HUES48 (cell line): Measurements from ENCODE around the gene TMEM266.

Source experiments
- H3K27ac ChIP-seq: one replicate; pipeline ENCODE4 v1.7.0; 2013; ENCODE audit warnings: low read depth, low read length, inconsistent platforms
- H3K27me3 ChIP-seq: 2 replicates; pipeline ENCODE4 v1.6.1; 2013; ENCODE audit warnings: mild to moderate bottlenecking, low read length; ENCODE audit not compliant: control insufficient read depth, insufficient read depth
- H3K36me3 ChIP-seq: 2 replicates; pipeline ENCODE4 v1.6.1; 2013; ENCODE audit warnings: low read length; ENCODE audit not compliant: control insufficient read depth, insufficient read depth
- H3K4me1 ChIP-seq: 2 replicates; pipeline ENCODE4 v1.6.1; 2013; ENCODE audit warnings: mild to moderate bottlenecking, low read length; ENCODE audit not compliant: control insufficient read depth, insufficient read depth
- H3K4me3 ChIP-seq: 2 replicates; pipeline ENCODE4 v1.5.1; 2013; ENCODE audit warnings: mild to moderate bottlenecking, low read depth, low read length
- H3K9ac ChIP-seq: 2 replicates; pipeline ENCODE4 v1.6.1; 2013; ENCODE audit warnings: mild to moderate bottlenecking, low read depth, low read length, moderate library complexity
- H3K9me3 ChIP-seq: 2 replicates; pipeline ENCODE4 v1.6.1; 2013; ENCODE audit warnings: low read length; ENCODE audit not compliant: control insufficient read depth, insufficient read depth

TMEM266 gene

DNA sequence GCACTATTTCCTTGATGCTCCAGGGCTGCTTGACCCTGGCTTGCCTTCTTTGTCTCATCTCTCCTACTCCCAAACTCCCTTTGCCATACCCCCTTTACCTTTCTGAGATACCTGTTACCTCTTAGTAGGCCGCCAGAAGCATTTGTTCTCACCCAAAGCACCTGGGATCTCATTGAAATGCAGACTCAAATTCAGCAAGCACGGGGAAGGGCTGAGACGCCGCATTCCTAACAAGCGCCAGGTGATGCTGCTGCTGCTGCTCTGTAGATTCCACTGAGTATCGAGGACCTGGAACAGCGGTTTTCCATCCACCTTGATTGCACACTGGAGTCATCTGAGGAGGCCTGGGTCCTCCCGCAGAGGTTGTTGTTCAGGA is 91.8 kb downstream of the TMEM266 start:
- no peak overlapping the region for H3K9ac ChIP-seq
- no peaks in the 10 kb centered on the region for H3K9me3 ChIP-seq
- no peaks in the 10 kb centered on the region for H3K36me3 ChIP-seq
- no peaks in the 10 kb centered on the region; the same call in 1 of the 2 replicates for H3K27me3 ChIP-seq
- peaks cover 26% of the 10 kb centered on the region for H3K4me1 ChIP-seq
- 0 out of 2 replicates have a peak overlapping the region, but pooled peaks have one; percentile 1 for H3K4me3 ChIP-seq
- no peak overlapping the region for H3K27ac ChIP-seq

DNA sequence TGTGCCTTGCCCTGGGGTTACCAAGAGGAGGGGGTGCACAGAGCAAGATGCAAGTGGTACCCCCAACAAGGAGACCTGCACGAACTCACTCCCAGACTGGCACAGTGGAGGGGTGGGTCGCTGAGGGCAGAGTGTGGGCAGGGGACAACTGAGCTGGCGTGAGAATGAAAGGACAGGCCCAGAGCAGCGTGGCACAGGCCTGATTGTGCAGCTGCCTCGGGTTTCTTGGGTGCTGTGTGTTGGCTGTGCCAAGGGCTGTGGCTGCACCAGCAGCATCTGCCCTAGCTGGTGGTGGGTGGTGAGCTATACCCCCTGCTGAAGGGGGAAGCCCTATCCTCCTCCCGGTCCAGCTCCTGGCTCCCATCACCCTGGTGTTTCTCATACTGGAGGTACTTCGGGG is 92.4 kb downstream of the TMEM266 start:
- Histone ChIP-seq H3K36me3 (no peaks in the 10 kb centered on the region), H3K9ac (no peak overlapping the region), H3K4me1 (peaks cover 22% of the 10 kb centered on the region), H3K27ac (no peak overlapping the region), H3K9me3 (no peaks in the 10 kb centered on the region), H3K4me3 (no peak overlapping the region), H3K27me3 (no peaks in the 10 kb centered on the region; the same call in 1 of the 2 replicates)

- Histone ChIP-seq H3K4me1 (peaks cover 17% of the 10 kb centered on the region), H3K4me3 (no peak overlapping the region), H3K36me3 (no peaks in the 10 kb centered on the region), H3K27me3 (no peaks in the 10 kb centered on the region; the same call in 1 of the 2 replicates), H3K27ac (no peak overlapping the region), H3K9me3 (no peaks in the 10 kb centered on the region), H3K9ac (no peak overlapping the region)
Observed at GRCh38 chr15:76153241-76154197, 93.7 kb downstream of the TMEM266 start.

DNA sequence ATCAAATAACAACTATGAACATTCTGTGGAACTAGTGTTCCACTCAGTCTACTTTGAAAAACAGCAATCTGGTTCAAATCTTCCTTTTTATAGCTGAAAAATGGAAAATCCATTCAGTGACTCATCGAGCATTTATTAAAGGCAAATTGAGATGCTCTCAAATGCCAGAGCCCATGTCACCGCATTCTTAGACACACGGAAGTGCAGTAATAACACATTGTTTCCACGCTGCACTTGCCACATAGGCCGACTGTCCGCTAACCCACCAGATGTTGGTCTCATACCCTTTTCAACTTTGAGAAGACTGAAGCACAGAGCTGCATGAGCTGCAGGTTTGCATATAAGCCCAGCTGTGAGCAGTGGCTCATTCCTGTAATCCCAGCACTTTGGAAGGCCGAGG is 95.9 kb downstream of the TMEM266 start:
- H3K4me1 ChIP-seq, result peaks cover 11% of the 10 kb centered on the region
- H3K36me3 ChIP-seq, result no peaks in the 10 kb centered on the region
- no peak overlapping the region for H3K27ac ChIP-seq
- H3K9ac ChIP-seq, result no peak overlapping the region
- no peaks in the 10 kb centered on the region for H3K27me3 ChIP-seq
- H3K9me3 ChIP-seq, result no peaks in the 10 kb centered on the region
- no peak overlapping the region for H3K4me3 ChIP-seq

- Histone ChIP-seq H3K9ac (no peak overlapping the region), H3K27me3 (no peaks in the 10 kb centered on the region), H3K4me1 (no peaks in the 10 kb centered on the region), H3K36me3 (no peaks in the 10 kb centered on the region), H3K4me3 (no peak overlapping the region), H3K27ac (no peak overlapping the region), H3K9me3 (no peaks in the 10 kb centered on the region)
Observed at GRCh38 chr15:76158226-76158625, 98.4 kb downstream of the TMEM266 start.

DNA sequence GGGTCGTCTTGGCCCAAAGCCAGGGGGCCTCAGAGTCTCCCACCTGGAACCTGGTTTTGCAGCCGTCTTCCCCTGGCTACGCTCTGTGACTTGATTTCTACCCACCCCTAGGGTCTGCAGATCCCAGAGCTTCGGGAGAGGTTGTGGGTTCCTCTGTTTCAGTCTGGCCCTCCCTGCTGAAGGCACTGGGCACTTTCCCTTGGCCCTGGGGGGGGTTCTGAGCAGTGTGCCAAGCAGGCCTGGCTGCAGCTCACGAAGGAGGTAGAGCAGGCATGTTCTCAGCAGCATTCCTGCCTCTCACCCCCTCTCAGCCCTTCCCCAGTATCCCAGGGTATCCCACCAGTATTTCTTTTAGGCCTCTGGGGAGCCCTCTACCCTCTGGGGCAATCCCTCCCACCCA is 99.0 kb downstream of the TMEM266 start:
- Histone ChIP-seq H3K36me3 (no peaks in the 10 kb centered on the region), H3K9me3 (no peaks in the 10 kb centered on the region), H3K27ac (no peak overlapping the region), H3K27me3 (no peaks in the 10 kb centered on the region), H3K9ac (no peak overlapping the region), H3K4me1 (no peaks in the 10 kb centered on the region), H3K4me3 (no peak overlapping the region)

- no peaks in the 10 kb centered on the region for H3K9me3 ChIP-seq
- no peak overlapping the region for H3K4me3 ChIP-seq
- H3K9ac ChIP-seq, result no peak overlapping the region
- H3K36me3 ChIP-seq, result no peaks in the 10 kb centered on the region
- H3K27me3 ChIP-seq, result no peaks in the 10 kb centered on the region
- H3K27ac ChIP-seq, result no peak overlapping the region
- H3K4me1 ChIP-seq, result no peaks in the 10 kb centered on the region
Observed at GRCh38 chr15:76159282-76159681, 99.5 kb downstream of the TMEM266 start.

DNA sequence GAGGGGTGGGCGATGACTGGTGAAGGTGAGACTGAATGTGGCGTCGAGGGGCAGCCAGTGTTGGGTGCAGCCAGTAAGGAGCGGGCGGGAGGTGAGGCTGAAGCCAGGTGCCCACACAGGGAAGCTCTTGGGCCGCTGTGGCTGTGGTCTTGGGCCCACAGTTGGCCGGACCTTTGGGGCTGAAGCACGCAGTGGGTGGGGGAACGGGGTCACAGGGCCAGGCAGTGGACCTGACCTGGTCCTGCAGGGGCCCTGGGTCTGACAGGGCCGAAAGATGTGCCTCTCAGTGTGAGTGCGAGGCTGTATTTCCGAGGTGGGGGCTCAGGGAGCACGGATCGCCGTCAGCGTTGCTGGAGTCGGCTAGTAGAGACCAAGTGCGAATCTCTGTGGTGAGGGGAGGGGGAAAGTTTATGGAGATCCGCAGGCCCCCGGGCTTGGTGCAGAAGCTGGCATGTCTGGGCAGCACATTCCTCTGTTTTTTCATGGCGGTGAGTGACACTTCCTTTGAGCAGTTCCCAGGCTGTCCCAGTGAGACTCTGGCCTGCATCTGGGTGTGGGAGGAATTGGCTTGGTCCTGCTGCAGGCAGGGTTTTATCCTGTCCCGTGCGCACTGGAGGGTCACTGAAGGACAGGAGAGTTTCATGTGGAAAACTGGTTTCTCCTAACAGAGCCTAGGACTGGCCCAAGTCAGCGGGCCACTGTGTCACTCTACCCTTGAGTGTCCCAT is 100.8 kb downstream of the TMEM266 start:
- H3K4me3 ChIP-seq, result no peak overlapping the region

DNA sequence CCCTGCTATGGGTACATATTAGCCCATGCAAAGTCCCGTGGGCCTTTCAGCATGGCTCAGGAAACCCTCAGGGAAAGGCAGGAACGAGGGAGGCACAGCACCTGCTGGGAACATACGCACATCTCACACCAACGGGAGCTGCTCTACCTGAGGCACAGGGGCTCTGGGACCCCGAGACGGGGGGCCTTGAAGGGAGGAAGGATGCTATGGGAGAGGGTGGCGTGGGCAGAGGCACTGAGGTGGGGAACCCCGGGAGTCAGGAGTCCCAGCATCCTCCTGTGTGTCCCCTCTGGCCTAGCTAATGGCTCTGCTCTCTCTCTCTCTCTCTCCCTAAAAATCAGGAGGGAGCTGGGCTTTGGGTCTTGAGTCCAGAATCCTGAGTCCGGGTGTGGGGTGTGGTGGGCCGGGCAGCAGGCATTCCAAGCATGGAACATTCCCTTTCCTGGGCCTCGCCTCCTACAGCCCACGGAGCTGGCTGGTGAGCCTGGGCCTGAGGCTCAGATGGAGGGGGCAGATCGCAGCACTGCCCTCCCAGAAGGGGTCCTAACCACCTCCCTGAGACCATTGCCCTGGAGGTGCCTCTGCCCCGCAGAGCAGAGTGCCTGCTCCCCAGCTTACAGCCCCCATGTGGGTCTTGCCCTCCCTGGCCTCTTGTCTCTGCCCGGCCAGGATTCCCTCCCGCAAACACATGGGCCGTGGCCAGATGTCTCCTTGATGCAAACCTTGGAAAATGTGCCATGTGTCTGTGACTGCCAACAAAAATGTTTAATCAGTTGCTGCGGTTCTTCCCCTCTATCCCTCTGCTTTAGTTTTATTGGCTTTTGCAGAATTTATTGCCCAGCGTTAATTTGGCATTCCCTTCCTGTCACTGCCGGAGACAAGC is 101.6 kb downstream of the TMEM266 start:
- Histone ChIP-seq H3K4me3 (no peak overlapping the region), H3K9me3 (no peaks in the 10 kb centered on the region), H3K27me3 (no peaks in the 10 kb centered on the region), H3K4me1 (no peaks in the 10 kb centered on the region), H3K9ac (no peak overlapping the region), H3K36me3 (no peaks in the 10 kb centered on the region), H3K27ac (no peak overlapping the region)

More for the DNA sequence above, 100.8 kb downstream of the TMEM266 start:
- H3K9me3 ChIP-seq, result no peaks in the 10 kb centered on the region
- no peaks in the 10 kb centered on the region for H3K36me3 ChIP-seq
- no peaks in the 10 kb centered on the region for H3K4me1 ChIP-seq
- no peak overlapping the region for H3K9ac ChIP-seq
- H3K27me3 ChIP-seq, result no peaks in the 10 kb centered on the region
- no peak overlapping the region for H3K27ac ChIP-seq

DNA sequence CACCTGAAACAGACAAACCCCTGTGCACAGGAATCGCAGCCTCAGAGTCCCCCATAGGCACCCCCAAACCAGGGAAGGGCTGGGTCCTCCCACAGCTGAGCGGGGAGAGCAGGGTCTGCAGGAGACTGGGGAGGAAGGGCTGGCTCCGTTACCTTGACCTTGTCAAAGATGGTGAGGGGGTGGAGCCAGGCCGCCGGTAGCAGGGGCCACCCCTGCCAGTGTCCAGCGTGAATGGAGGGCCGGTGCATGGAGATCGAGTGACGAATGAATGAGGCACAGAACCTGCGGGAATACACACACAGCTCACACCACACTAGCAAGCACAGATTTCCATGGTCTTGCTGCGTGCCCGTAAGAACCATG is 102.2 kb downstream of the TMEM266 start:
- Histone ChIP-seq H3K27ac (no peak overlapping the region), H3K27me3 (no peaks in the 10 kb centered on the region), H3K36me3 (no peaks in the 10 kb centered on the region), H3K4me3 (no peak overlapping the region), H3K9me3 (no peaks in the 10 kb centered on the region), H3K9ac (no peak overlapping the region), H3K4me1 (no peaks in the 10 kb centered on the region)
